Measurements from ENCODE around the gene VKORC1.

DNA sequence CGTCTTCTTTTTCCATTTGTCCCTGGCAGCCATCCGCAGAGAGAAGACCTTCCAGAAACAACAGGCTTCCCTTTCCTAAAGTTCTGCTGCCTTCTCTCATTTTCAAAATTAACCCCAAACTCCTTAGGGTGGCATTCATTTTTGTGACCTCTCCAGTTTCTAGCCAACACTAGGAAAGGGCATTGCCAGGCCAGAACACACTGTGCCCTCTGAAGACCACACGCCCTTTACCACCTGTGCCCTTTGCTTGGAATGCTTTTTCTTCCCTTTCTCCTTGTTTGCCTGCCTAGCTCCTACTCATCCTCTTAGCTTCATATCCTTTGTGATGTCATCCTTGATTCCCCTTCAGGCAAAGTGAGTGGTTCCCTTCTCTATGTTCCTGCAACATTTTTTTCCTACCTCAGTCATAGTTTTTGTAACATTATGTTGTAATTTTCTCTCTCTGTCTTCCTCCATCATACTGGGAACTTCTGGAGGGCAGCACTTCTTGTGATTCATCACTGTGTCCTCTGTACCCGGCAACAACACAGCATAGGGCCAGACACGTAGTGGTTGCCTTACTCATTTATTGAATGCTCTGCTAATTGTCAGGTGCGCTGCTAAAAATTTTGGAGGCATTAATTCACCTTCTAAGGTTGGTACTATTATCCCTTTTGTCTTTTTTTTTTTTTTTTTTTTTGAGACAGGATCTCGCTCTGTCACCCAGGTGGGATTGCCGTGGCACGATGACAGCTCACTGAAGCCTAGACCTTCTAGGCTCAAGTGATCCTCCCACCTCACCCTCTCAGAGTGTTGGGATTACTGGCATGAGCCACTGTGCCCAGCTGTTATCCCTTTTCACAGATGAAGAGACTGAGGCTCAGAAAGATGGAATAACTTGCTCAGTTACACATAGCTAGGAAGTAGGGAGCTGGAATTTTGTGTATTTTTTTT, 23.9 kb upstream of the VKORC1 start:
- TF ChIP-seq, protein P1, sequence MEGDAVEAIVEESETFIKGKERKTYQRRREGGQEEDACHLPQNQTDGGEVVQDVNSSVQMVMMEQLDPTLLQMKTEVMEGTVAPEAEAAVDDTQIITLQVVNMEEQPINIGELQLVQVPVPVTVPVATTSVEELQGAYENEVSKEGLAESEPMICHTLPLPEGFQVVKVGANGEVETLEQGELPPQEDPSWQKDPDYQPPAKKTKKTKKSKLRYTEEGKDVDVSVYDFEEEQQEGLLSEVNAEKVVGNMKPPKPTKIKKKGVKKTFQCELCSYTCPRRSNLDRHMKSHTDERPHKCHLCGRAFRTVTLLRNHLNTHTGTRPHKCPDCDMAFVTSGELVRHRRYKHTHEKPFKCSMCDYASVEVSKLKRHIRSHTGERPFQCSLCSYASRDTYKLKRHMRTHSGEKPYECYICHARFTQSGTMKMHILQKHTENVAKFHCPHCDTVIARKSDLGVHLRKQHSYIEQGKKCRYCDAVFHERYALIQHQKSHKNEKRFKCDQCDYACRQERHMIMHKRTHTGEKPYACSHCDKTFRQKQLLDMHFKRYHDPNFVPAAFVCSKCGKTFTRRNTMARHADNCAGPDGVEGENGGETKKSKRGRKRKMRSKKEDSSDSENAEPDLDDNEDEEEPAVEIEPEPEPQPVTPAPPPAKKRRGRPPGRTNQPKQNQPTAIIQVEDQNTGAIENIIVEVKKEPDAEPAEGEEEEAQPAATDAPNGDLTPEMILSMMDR (IDR thresholded peaks at IDR 0.05), result no peak
- TF ChIP-seq RAD21 (conservative IDR thresholded peaks at IDR 0.05 in 1 of 2, IDR thresholded peaks at IDR 0.05 in 1 of 2) (no peak), HOXB5 (CRISPR knock-in tag; IDR thresholded peaks at IDR 0.05) (no peak), POLR2A (IDR thresholded peaks at IDR 0.05; ENCODE audit: low read length) (no peak), EHMT2 (IDR thresholded peaks at IDR 0.05; ENCODE audit: low read depth) (no peak), JUN (IDR thresholded peaks at IDR 0.05) (no peak), JUNB (IDR thresholded peaks at IDR 0.05) (no peak), RFX5 (IDR thresholded peaks at IDR 0.05) (no peak)
- TF ChIP-seq, protein P2, sequence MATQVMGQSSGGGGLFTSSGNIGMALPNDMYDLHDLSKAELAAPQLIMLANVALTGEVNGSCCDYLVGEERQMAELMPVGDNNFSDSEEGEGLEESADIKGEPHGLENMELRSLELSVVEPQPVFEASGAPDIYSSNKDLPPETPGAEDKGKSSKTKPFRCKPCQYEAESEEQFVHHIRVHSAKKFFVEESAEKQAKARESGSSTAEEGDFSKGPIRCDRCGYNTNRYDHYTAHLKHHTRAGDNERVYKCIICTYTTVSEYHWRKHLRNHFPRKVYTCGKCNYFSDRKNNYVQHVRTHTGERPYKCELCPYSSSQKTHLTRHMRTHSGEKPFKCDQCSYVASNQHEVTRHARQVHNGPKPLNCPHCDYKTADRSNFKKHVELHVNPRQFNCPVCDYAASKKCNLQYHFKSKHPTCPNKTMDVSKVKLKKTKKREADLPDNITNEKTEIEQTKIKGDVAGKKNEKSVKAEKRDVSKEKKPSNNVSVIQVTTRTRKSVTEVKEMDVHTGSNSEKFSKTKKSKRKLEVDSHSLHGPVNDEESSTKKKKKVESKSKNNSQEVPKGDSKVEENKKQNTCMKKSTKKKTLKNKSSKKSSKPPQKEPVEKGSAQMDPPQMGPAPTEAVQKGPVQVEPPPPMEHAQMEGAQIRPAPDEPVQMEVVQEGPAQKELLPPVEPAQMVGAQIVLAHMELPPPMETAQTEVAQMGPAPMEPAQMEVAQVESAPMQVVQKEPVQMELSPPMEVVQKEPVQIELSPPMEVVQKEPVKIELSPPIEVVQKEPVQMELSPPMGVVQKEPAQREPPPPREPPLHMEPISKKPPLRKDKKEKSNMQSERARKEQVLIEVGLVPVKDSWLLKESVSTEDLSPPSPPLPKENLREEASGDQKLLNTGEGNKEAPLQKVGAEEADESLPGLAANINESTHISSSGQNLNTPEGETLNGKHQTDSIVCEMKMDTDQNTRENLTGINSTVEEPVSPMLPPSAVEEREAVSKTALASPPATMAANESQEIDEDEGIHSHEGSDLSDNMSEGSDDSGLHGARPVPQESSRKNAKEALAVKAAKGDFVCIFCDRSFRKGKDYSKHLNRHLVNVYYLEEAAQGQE (IDR thresholded peaks at IDR 0.05), result no peak
